NCI-H1436 treated with DMSO at 0.1 percent for 48 hours (cell line): ENCODE data around the gene COL21A1.

ENCODE experiments used
- DNase-seq: peaks from one replicate; lab custom pipeline; 2025; lab: John Stamatoyannopoulos, UW

Gene COL21A1

GRCh38 chr6:56109149-56109548 is 138.2 kb downstream of the COL21A1 start:
- no peak for DNase-seq

DNA sequence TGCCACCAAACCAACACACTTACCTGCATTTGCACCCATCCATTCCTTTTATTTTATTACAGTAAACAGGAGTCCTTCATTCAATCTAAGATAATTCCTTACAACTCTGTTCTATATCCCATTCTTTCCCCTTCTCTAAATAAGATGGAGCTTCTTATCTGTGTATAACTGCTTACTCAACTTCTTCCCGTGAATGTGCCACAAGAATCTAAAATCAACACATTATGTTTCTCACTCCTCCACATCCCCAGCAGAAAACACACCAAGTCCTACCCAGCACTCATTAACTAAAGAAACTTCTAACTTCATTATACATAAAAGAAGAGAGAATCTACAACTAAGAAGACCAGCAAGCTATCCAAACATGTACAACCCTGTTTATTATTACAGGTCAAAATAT is 141.1 kb downstream of the COL21A1 start:
- no peak for DNase-seq

DNA sequence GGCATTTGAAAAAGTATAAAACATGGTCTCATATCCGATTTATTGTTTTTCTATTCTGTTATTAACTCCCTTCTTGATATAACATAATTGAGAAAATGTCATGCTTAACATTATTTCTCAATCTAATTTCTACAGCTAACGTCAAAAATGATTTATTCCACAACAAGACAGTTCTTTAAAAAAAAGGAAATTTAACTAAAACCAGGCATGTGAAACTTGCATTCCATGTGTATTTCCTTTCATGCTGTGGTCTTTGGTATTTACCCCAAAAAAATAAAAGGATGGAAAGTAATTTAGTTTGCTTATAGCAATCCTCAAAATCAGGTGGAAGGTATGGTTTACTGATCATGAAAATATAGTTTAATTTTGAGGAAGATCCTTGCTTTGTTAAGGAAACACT is 142.8 kb downstream of the COL21A1 start:
- no peak for DNase-seq

DNA sequence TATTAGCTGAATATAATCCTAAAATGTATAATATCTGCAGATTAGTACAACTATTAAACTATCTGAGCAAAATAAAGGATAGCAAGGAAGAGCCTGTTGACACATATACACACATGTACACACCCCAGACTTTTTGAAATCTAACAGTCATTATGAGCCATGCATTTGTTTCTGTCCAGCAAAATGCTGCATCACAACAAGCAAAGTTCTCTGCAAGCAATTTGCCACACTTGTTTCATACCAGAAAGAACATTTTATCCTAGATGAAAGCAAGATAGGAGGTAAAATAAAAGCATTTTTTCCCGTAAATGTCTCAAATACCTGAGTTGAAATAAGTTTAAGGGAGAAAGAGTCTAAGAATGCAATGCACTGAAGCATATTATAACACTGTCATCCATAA is 145.2 kb downstream of the COL21A1 start:
- DNase-seq: no peak

- DNase-seq: no peak
Measured at GRCh38 chr6:56101141-56101553, 146.2 kb downstream of the COL21A1 start.

DNA sequence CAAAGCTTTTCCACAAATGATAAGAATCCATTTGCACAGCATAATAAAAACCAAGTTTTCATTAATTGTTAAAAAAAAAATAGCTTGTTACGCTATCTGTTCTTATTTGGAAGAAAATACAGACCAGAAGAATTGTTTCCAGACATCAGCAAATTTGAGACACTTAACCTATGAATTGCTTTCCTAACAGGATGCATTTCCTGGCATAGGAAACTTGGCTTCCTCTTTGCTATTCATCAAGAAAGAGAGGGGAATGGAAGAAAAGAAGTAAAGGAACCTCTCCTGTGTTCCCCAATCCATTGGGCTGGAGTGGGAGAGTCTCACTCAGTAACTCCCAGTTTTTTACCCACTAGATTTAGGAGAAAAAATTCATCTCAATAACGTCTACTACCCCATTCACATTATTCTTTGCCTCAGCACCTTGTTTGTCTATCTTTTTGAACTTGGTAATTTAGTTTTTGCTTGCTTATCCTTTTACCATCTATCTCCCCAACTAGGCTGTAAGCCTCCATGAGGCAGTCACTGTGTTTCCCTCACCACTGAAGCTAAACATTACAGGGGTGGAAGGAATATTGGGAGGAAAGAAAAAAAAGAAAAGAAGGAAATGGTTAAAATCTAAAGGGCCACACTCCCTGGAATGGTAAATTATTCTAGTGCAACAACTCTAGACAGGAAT is 150.3 kb downstream of the COL21A1 start:
- DNase-seq: no peak

DNA sequence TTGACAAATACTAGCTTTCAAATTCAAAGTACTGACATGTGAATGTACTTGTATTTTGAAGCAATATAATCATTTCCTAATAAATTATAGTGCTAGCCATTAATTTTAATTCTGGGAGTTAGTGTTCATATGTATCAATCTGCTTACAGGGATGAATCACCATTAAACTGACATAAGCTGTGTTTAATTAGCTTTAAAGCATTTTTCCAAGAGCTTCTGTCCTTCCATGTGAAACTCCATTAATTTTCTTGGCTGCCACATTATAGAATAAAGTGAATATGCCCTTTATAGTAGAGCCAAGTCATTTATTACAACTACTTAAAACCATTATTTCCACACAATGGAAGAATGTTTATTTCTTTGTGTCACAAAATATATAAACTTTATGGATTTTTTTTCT is 150.8 kb downstream of the COL21A1 start:
- no peak for DNase-seq

GRCh38 chr6:56093776-56094175 is 153.6 kb downstream of the COL21A1 start:
- no peak for DNase-seq

DNA sequence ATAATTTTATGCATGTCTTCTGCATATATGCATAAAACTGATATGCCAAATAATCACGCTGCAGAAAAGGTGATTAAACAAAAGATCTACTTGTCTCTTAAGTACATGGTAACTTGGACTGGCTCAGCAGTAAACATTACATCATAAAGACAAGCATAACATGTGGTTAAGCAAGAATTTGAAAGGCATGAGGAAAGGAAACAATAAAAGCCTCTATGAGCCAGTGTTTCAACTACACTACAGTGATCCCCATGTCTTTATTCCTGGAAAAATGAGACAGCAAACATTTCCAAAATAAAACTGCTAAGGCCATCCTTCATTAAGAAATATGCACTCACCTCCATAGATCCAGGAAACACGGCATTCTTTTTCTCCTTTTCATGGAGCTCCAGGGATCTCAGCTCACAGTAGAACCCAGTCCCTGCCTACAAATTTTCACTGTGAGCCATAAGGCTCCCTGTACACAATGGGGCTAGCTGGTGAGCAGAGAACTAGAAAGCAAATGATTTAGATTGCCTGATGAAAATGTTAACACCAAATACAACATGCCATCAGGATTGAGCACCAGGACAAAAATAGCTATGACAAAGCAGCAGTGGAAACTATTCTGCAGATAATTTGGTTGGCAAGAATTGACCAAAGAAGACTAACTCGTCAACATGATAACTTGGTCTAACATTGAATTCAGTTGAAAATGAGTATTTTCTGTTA is 156.1 kb downstream of the COL21A1 start:
- no peak for DNase-seq

DNA sequence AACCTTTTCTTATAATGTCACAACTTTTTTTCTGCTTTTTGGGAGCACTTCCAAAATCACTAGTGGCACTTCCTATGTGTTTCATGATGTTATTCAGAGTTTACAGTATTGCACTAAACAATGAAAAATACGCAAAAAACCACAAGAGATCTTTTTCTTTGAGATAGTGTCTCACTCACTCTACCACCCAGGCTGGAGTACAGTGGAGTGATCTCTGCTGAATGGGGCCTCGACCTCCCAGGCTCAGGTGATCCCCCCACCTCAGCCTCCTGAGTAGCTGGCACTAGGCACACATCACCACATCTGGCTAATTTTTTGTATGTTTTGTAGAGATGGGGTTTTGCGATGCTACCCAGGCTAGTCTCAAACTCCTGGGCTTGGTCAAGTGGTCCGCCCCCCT is 158.7 kb downstream of the COL21A1 start:
- no peak for DNase-seq

DNA sequence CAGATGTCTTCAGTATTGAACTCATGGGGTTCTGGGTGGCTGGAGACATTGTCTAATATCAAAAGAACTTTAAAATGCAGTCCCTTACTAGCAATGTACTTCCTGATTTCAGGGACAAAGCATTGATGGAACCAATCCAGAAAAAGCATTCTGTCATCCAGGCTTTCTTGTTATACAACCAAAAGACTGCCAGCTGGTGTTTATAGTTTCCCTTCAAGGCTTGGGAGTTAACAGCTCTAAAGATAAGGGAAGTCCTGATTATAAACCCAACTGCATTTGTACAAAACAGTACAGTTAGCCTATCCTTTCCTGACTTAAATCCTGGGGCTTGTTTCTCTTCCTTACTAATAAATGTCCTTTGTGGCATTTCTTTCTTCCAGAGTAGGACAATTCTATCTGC is 160.0 kb downstream of the COL21A1 start:
- no peak for DNase-seq

- DNase-seq: no peak
Measured at GRCh38 chr6:56079751-56080540, 167.4 kb downstream of the COL21A1 start.

DNA sequence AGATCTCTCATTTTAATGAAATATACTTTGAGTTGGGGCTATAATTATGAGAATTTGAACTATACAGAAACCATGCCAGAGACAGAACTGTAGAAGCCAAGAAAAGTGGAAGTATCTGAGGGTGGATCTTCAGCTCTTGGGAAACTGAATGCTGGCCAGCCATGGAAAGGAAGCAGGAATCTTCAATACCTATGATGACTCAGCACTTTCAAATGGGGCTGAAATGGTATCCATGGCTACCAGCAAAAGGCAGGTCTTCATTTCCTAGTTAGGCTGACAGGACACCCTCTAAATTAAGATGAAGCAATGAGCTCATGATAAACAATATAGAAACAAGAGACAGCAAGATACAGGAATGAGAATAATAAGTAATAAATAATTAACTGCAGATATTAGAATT is 171.3 kb downstream of the COL21A1 start:
- no peak for DNase-seq

DNA sequence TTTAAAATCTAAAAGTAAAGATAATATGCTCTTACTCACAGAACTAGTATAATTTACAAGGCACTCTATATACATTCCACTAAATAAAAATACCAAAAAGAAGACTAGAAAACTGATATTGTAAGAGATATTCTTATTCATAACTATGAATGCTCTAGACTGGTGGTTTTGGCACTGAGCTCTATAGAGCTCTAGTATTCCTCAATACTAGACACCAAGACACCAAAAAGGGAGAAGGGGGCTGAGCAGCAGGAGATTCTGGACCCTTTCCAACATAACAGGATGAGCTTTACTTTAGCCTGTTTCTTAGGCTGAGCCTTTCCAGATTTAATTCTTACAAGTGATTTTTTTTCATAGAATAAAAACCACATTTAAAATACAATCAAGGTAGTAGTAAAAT is 173.6 kb downstream of the COL21A1 start:
- DNase-seq: no peak

DNA sequence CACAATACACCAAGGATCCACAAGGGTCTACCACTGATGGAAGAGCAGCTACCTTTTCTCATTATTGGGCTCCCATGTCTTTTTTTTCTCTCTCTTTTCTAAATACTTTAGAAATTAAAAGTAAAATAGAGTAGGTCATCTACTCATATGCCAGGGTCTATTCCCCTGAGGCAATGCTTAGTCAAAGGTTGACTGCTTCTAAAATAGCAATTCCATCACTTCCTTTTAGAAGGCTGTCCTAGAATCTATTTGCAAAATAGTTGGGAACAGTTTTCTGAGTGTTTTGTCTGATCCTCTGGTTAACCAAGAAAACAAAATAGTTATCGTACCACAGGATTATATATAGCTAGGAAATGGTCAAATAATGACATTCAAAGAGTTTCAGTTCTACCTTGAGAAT is 174.1 kb downstream of the COL21A1 start:
- DNase-seq: no peak

DNA sequence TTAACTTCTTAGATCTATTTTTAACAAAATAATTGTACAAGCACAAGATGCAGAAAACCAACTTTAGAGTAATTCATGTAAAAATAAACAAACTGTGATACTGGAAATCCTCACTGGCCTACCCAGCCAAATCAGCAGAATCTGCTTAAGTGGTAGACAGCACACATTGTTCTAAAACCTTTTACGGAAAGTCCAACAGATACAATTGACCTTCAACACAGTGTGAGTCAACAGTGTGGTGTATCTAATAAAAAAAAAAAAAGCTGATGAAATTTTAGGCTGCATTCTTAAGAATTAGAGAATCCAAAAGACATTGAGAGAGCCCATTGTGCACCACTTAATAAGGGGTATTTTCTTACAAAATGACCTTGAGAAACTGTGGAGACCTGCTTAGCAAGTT is 174.5 kb downstream of the COL21A1 start:
- no peak for DNase-seq

- DNase-seq: no peak
Measured at GRCh38 chr6:56065408-56065807, 182.0 kb downstream of the COL21A1 start.

DNA sequence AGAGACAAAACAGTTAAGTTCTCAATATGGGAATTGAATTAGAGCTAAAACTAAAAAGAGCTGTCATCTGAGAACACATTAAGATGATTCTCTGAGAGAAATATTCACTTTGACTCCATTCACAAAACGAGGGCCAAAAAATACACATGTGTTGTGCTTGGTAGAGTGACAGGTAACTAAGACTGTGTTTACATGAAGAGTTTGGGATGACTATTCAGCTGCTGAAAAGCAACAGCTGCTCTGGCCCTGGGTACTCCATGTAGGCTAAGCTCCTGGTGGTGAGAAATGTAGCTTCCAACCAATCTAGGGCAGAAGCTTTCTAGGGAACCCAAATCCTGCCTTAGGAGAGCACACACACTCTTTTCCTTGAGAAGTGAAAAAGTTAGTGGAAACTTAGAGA is 184.5 kb downstream of the COL21A1 start:
- no peak for DNase-seq

DNA sequence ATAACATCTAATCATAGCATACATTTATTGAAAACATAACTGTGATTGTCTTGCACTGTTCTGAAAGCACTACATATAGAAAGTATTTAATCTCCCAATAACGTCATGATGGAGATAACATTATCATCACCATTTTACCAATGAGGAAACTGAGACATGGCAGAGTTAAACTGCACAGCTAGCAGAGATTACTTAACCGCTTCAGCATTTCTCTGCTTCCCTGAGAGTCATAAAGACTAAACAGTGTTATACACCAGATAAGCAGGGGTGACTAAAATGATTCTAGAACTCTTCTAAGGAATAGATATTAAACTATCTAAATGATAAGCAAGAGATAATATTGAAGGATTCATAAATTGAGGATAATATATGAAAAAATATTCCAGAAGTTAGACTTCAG is 188.7 kb downstream of the COL21A1 start:
- DNase-seq: no peak

DNA sequence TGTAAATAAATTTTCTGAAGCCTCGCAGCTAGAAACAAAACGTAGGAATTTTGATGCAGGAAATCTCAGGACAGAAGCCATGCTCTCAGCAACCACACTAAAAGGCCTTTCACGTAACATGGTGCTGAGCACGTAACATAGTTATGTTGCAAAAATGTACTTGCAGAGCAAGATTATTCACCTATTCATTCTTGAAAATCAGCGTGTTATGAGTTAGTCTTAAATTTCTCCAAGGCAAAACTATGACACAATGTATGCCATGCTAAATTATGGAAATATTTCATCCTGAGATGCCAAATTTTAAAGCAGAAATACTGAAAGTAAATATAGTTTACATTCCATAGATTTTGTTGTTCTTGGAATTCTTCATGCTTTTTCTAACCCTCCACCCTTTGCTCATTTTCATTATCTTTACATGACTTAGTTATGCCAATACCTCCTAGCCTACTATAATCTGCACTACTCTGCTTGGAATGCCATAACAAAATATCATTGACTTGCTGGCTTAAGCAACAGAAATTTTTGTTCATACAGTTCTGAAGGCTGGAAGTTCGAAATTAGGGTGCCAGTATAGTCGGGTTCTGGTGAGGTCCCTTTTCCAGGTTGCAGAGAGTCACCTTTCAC is 192.2 kb downstream of the COL21A1 start:
- DNase-seq: no peak

GRCh38 chr6:56051202-56051598 is 196.2 kb downstream of the COL21A1 start:
- DNase-seq: no peak

DNA sequence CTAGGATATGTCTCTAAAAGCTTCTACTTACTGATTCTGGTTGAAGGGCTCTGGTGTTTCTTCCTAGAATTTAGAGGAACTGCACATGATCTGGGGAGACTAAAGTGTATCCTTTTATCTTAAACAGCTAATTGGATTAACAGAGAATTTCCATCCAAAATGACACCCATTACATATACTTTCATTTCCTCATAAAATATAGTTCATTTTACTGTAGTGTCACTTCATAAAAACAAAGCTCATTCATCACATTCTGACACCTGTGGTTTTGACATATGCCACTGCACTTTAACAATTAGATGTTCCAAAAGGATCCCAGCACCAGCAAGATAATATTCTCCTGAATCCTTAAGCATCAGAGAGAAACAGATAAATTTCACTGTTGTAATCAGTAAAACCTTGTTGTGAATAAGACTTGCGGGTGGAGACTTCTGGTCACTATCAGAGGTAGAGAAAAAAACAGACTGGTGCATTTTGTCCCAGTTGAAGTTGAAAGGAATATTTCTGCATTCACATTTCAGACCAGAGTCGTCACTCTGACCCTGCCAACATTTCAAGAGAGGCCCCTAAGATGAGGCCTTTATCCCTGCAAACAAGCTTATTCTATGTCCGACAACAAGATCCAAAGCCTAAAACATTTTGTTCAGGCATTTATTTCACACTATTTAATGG is 196.7 kb downstream of the COL21A1 start:
- no peak for DNase-seq
